ENCODE measurements around the gene CTNNA3.

The CTNNA3 gene

GRCh38 chr10:66238343-66238742, 1457.7 kb downstream of the CTNNA3 start:
- DNase-seq: no peak

DNA sequence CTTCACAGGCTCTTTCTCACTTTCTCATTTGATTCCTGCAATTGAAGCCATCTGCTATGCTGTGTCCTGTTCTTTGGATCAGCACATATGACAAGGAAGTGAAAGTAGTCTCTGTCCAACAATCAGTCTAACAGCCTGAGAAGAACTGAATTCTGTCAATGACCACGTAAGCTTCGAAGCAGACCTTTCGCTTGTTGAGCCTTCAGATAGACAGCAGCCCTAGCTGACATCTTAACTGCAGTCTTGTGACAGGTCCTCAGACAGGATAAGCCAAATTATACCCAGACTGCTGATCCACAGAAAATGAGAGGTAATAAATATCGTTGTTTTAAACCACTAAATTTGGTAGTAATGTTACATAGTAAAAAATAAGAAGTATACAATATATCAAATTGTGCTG, 1461.1 kb downstream of the CTNNA3 start:
- DNase-seq: no peak

DNA sequence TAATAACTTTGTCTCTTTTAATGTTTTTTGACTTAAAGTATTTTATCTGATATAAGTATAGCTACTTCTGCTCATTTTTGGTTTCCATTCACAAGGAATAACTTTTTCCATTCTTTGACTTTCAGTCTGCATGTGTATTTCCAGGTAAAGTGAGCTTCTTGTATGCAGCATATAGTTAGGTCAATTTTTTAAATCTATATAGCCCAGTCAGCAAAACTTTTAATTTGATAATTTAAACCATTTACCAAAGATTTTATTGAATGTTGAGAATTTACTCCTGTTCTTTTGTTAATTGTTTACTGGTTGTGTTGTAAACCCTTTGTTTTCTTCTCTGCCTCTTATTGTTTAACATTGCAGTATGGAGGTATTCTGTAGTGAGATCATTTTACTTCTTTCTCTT, 1467.1 kb downstream of the CTNNA3 start:
- no peak for DNase-seq

GRCh38 chr10:66223656-66224055, 1472.3 kb downstream of the CTNNA3 start:
- no peak for DNase-seq

DNA sequence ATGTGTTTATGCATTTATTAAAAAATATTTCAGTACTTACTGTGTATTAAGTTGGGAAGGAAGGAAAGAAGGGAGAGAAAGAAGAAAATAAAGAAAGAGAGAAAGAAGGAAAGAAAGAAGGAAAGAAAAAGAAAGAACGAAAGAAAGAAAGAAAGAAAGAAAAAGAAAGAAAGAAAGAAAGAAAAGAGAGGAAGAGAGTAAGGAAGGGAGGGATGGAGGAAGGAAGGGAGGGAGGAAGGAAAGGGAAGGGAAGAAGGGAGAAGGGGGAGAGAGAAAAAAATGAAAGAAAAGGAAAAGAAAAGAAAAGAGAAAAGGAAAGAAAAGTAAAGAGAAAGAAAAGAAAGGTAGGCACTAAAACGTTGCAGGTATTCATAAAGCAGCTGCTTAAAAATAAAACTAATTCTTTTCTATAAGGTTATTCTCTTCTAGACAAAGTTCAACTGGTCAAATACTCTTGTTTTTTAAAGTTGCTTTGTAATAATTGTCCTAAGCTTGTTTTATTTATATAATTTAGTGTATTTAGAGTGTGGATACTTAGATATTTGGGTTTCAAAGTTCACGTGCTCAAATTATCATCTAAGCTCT, 1473.4 kb downstream of the CTNNA3 start:
- no peak for DNase-seq

DNA sequence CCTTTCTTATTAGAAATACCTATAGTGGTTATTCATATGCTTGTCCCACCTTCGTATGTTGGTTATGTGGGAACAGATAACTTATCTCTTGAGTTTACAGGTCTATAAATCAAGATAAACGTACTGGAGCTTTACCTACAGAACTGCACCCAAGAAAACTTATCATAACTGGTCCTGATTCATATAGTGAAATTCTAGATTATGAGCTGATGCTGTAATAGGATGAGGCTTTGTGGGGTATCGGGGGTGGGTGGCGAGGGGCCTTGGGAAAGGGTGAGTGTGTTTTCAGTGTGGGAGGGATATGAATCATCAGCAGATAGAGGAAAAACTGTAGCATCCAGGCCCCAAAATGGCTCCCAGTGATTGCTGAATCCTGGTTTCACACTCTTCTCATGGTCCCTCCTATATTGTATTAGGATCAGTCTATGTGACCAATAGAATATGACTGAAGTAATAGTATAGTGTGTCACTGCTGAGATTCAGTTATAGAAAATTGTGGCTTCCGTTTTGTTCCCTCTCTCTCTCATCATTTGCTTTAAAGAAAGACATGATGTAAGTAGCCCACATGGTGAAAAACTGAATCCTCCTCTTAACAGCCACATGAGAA, 1476.9 kb downstream of the CTNNA3 start:
- no peak for DNase-seq

- no peak for DNase-seq
These were observed 1477.7 kb downstream of the CTNNA3 start for GRCh38 chr10:66218289-66218688.

DNA sequence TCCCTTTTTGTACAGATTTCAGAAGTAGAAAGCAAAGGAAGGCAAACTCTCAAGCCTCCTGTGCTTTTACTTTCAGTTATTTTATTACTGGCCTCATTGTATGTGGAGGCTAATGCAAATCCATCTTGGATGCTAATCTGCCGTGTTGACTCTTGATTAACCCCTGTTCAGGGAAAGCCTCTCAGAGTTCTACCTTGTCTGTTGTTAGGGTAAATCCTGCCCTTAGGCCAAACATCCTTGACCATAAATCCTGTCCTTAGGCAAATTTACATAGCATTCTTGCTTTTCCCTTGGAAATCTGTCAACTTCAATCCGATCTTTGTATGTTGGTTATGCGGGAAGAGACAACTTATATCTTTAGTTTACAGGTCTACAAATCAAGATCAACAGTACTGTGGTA, 1480.1 kb downstream of the CTNNA3 start:
- DNase-seq: no peak

GRCh38 chr10:66214721-66215404, 1481.1 kb downstream of the CTNNA3 start:
- DNase-seq: no peak

- DNase-seq: no peak
These were observed 1487.0 kb downstream of the CTNNA3 start for GRCh38 chr10:66209025-66209424.

GRCh38 chr10:66204838-66205237, 1491.2 kb downstream of the CTNNA3 start:
- no peak for DNase-seq

- DNase-seq: no peak
These were observed 1493.9 kb downstream of the CTNNA3 start for GRCh38 chr10:66202101-66202500.

GRCh38 chr10:66192162-66192831, 1503.7 kb downstream of the CTNNA3 start:
- DNase-seq: no peak

GRCh38 chr10:66190413-66190812, 1505.6 kb downstream of the CTNNA3 start:
- no peak for DNase-seq

DNA sequence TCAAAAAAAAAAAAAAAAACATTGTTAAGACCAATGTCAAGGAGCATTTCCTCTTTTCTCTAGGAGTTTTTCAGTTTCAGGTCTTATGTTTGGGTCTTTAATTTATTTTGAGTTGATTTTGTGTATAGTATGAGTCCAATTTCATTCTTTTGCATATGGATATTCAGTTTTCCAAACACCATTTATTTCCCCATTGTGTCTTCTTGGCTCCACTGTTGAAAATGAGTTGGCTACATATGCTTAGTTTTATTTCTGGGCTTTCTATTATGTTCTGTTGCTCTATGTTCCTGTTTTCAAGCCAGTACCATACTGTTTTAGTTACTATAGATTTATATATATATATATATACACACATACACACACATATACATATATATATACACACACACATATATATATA, 1506.7 kb downstream of the CTNNA3 start:
- no peak for DNase-seq

GRCh38 chr10:66187053-66187733, 1508.8 kb downstream of the CTNNA3 start:
- DNase-seq: no peak

DNA sequence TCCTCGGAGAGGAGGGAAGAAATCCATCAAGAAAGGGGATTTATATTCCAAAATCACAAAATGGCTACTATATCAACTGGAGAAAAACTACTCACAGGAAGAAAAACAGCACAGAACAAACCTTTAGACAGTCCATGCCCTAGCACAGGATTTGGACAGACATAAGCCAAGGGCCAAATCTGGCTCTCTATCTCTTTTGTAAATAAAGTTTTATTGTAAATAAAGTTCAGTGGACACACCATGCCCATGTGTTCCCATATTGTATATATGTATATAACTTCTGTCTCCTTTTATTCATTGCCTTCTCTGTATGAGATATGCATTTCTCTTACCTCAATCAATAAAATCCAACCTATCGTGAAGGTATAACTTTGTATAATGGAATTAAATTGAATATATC, 1513.0 kb downstream of the CTNNA3 start:
- DNase-seq: no peak

- peak; percentile 3 for DNase-seq
These were observed 1515.2 kb downstream of the CTNNA3 start for GRCh38 chr10:66180581-66181318.

- DNase-seq: no peak
These were observed 1516.0 kb downstream of the CTNNA3 start for GRCh38 chr10:66180021-66180420.

DNA sequence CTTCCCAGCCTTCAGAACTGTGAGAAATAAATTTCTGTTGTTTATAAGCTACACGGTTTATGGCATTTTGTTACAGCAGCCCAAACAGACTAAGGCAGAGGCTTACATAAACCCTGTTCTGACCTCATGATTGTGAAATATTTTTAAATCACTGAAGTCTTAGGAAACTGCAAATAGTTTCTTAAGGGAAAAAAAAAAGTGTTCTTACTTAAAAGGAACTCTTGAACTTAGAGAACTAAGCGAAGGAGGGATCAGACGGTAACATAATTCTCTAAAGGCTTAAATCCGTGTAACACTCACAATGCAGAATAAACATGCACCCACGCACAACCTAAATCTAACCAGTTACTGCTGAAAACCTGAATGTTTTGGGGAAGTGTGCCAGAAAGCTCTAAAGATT, 1519.2 kb downstream of the CTNNA3 start:
- DNase-seq: no peak

DNA sequence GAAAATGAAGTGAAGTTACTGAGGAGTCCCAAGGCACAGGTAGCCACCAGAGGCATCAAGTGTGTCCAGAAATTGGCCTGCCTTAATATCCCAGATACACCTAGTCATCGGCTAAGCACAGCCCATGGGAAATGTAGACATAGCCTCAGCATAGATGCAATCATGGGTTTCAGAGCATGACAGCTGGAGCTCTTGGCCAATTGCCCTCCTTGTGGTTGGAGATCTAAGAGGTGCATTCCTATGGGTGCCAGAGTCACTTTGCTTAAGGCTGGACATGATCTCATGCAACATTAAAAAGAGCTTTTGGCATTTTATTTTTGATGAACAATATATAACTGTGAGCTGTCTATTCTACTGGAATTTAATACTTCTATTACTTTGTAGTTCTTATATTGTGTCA, 1528.2 kb downstream of the CTNNA3 start:
- DNase-seq: no peak

- DNase-seq: no peak
These were observed 1533.3 kb downstream of the CTNNA3 start for GRCh38 chr10:66162560-66163143.
